Ishikawa (cell line): Measurements from ENCODE around the gene ALDH3A1.

Experiments
- CEBPB ChIP-seq: IDR thresholded peaks from 2 replicates; pipeline ENCODE4 v1.6.1; 2012
- CREB1 ChIP-seq: IDR thresholded peaks from 2 replicates; pipeline ENCODE4 v1.6.1; 2012; ENCODE audit warnings: low read depth
- EGR1 ChIP-seq: IDR thresholded peaks from 2 replicates; pipeline ENCODE4 v1.6.1; 2012
- EP300 ChIP-seq: IDR thresholded peaks from 2 replicates; pipeline ENCODE4 v1.6.1; 2012; ENCODE audit warnings: borderline replicate concordance
- FOXM1 ChIP-seq: IDR thresholded peaks from 2 replicates; pipeline ENCODE4 v1.6.1; 2012; ENCODE audit warnings: low read depth, borderline replicate concordance
- MAX ChIP-seq: IDR thresholded peaks from 2 replicates; pipeline ENCODE4 v1.6.1; 2012
- NFIC ChIP-seq: IDR thresholded peaks from 2 replicates; pipeline ENCODE4 v1.6.1; 2012
- RAD21 ChIP-seq: IDR thresholded peaks from 2 replicates; pipeline ENCODE4 v1.6.1; 2012; ENCODE audit warnings: low read depth
- TAF1 ChIP-seq: IDR thresholded peaks from 2 replicates; pipeline ENCODE4 v1.6.1; 2012; ENCODE audit warnings: low read depth, mild to moderate bottlenecking
- TCF12 ChIP-seq: IDR thresholded peaks from 2 replicates; pipeline ENCODE4 v1.6.1; 2012; ENCODE audit warnings: low read depth
- TEAD4 ChIP-seq: IDR thresholded peaks from 2 replicates; pipeline ENCODE4 v1.6.1; 2012
- YY1 ChIP-seq: IDR thresholded peaks from 2 replicates; pipeline ENCODE4 v1.6.1; 2012; ENCODE audit warnings: low read depth
- ZBTB7A ChIP-seq: IDR thresholded peaks from 2 replicates; pipeline ENCODE4 v1.6.1; 2012; ENCODE audit warnings: low read depth
- TF ChIP-seq, protein P1 (sequence below): IDR thresholded peaks from 2 replicates; pipeline ENCODE4 v1.6.1; 2012
- TF ChIP-seq, protein P2 (sequence below): IDR thresholded peaks from 2 replicates; pipeline ENCODE4 v1.6.1; 2012; ENCODE audit warnings: low read depth, mild to moderate bottlenecking

Gene ALDH3A1

GRCh38 chr17:19766421-19767270, 18.5 kb upstream of the ALDH3A1 start:
- peak; percentile 99 for TF ChIP-seq RAD21
- TF ChIP-seq CEBPB: no peak
- no peak for TF ChIP-seq CREB1
- 0 out of 2 replicates have a peak, but pooled peaks have one; percentile 15 for TF ChIP-seq YY1
- TF ChIP-seq EP300: no peak
- 0 out of 2 replicates have a peak, but pooled peaks have one; percentile 32 for TF ChIP-seq ZBTB7A
- no peak for TF ChIP-seq TAF1

DNA sequence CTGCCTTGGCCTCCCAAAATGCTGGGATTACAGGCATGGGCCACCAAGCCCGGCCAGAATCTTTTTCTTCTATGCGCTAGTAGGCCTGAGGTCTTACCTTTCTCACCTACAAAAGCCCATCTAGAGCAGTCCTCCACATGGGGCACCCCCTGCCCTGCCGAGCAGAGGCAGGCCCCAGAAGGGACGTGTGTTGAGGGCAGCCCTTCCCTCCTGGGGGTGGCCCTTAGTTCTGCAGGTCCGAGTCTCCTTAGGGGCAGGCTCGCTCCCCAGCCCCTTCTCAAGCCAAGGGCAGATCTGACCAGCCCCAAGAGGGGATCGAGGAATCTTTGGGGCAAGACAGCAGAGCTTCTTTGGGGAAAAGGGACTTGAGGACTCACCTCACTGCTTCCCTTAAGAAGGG, 17.9 kb upstream of the ALDH3A1 start:
- TF ChIP-seq RAD21 (no peak), ZBTB7A (no peak), FOXM1 (no peak), EP300 (no peak), NFIC (no peak), TCF12 (no peak), TEAD4 (no peak), CEBPB (no peak), YY1 (no peak), MAX (no peak)
- TF ChIP-seq, protein P1, sequence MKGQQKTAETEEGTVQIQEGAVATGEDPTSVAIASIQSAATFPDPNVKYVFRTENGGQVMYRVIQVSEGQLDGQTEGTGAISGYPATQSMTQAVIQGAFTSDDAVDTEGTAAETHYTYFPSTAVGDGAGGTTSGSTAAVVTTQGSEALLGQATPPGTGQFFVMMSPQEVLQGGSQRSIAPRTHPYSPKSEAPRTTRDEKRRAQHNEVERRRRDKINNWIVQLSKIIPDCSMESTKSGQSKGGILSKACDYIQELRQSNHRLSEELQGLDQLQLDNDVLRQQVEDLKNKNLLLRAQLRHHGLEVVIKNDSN: no peak
- TF ChIP-seq, protein P2, sequence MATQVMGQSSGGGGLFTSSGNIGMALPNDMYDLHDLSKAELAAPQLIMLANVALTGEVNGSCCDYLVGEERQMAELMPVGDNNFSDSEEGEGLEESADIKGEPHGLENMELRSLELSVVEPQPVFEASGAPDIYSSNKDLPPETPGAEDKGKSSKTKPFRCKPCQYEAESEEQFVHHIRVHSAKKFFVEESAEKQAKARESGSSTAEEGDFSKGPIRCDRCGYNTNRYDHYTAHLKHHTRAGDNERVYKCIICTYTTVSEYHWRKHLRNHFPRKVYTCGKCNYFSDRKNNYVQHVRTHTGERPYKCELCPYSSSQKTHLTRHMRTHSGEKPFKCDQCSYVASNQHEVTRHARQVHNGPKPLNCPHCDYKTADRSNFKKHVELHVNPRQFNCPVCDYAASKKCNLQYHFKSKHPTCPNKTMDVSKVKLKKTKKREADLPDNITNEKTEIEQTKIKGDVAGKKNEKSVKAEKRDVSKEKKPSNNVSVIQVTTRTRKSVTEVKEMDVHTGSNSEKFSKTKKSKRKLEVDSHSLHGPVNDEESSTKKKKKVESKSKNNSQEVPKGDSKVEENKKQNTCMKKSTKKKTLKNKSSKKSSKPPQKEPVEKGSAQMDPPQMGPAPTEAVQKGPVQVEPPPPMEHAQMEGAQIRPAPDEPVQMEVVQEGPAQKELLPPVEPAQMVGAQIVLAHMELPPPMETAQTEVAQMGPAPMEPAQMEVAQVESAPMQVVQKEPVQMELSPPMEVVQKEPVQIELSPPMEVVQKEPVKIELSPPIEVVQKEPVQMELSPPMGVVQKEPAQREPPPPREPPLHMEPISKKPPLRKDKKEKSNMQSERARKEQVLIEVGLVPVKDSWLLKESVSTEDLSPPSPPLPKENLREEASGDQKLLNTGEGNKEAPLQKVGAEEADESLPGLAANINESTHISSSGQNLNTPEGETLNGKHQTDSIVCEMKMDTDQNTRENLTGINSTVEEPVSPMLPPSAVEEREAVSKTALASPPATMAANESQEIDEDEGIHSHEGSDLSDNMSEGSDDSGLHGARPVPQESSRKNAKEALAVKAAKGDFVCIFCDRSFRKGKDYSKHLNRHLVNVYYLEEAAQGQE: no peak

DNA sequence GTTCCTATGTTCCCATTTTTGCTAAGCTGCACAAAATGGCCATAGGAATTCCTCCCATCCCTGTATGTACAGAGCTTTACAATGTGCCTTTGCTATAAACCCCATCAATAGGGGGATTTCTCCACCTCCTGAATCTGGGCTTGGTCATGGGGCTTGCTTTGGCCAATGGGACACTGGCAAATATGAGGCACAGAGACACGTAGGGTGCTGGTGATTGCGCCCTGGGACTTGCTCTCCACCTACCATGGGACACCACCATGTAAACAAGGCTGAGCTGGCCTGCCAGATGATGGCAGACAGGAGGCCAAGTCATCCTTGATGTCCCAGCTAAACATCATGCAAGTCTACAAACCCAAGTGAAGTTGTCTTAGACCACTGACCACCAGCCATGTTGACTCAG, 15.3 kb upstream of the ALDH3A1 start:
- TF ChIP-seq NFIC: no peak
- TF ChIP-seq EP300: no peak
- TF ChIP-seq FOXM1: no peak
- no peak for TF ChIP-seq YY1
- TF ChIP-seq EGR1: no peak
- TF ChIP-seq TCF12: no peak
- no peak for TF ChIP-seq CEBPB
- no peak for TF ChIP-seq TEAD4
- TF ChIP-seq TAF1: no peak
- no peak for TF ChIP-seq MAX
- TF ChIP-seq RAD21: no peak
- TF ChIP-seq, protein P1: no peak
- TF ChIP-seq CREB1: no peak
- TF ChIP-seq, protein P2: no peak
- TF ChIP-seq ZBTB7A: no peak

DNA sequence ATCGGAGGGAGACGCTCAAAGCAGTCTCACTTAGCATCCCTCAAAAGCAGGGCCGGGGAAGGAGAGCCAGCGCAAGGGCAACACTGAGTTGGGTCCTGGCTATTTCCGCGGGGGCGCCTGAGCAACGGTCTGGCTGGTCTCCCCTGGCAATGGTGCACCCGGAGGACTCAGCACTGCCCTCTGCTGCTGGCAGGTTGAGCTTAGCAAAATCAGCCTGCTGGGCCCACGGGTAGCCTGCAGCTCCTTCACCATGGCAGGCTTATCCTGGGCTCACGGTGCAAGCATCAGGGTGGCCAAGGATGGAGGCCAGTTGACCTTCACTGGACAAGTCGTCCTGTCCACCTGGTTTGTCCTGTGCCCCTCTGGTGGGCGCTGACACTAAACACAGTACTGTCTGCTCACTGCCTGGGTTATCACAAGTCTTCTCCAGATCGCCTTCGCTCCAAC, 14.4 kb upstream of the ALDH3A1 start:
- TF ChIP-seq RAD21: peak; percentile 79
- TF ChIP-seq, protein P1: no peak

DNA sequence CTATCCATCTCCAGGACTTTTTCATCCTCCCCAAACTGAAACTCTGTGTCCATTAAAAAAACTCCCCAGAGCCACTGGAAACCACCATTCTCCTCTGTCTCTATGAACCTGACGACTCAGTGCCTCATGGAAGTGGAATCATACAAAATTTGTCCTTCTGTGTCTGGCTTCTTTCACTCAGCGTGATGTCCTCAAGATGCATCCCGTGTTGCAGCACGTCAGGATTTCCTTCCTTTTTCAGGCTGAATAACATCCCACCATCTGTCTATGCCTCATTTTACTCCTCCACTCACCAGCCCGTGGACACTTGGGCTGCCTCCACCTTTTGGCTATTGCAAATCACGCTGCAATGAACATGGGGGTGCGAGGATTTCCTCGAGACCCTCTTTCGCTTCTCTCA, 12.6 kb upstream of the ALDH3A1 start:
- TF ChIP-seq, protein P1: no peak
- no peak for TF ChIP-seq MAX
- TF ChIP-seq FOXM1: no peak
- TF ChIP-seq, protein P2: no peak
- TF ChIP-seq TCF12: no peak
- TF ChIP-seq YY1: no peak
- TF ChIP-seq CREB1: no peak
- TF ChIP-seq RAD21: no peak
- no peak for TF ChIP-seq ZBTB7A
- TF ChIP-seq TEAD4: no peak
- TF ChIP-seq CEBPB: no peak
